ENCODE measurements around the gene LDLRAD4.

LDLRAD4 gene

DNA sequence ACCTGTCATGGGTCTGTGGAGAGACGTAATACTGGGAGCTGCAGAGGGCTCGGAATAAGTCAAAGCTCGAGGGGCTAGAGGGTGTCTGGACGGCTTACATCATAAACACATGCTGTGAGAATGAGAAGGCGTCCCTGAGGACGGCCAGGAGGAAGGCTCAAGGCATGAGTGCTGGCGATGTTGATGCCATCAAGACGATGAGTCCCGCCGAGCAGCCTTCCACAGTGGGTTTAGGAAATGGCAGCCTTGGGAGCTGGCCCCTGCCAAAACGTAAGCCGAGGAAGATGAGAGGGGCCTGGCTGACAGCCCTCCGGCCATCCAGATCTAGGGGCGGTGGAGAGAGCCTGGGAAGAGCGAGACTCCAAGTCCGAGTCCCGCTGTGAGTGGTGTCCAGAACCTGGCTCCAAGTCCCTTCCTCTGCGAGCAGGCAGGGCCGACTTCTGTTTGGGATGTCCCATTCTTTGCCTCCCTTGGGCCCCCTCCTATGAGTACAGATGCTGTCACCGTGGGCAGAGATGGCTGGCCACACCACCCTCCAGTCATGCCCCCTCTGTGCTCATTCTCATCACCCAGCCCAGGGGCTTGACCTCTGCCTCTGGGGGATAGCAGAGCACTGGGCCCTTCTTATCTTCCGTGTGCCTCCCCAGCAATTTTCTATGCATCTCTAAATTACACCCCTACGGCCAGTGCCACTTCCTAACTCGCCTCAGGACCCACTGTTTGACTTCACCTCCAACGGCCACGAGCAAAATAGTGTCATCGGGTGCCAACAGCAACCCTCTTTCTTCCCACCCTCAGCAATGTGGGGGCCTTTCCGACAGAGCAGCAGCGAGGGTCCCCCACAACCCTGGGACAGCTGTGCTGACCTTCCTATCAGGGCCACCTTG lies 332.1 kb downstream of the LDLRAD4 start:
- DNase-seq (ENCODE audit: low read depth): no peak

DNA sequence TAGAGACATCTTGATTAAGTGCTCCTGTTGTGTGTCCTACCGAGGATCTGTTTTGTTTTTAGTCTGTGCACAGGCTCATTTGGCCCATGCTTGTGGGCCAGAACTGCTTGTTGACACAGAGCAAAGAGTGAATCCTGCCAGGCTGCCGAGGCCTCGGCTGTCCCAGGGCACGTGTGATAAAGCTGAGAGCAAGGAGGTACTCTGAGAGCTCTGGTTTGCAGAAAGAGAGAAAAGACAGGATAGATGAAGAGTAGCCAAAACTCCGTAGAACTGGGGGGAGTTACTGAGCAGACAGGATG lies 332.7 kb downstream of the LDLRAD4 start:
- no peak for DNase-seq (ENCODE audit: low read depth)

DNA sequence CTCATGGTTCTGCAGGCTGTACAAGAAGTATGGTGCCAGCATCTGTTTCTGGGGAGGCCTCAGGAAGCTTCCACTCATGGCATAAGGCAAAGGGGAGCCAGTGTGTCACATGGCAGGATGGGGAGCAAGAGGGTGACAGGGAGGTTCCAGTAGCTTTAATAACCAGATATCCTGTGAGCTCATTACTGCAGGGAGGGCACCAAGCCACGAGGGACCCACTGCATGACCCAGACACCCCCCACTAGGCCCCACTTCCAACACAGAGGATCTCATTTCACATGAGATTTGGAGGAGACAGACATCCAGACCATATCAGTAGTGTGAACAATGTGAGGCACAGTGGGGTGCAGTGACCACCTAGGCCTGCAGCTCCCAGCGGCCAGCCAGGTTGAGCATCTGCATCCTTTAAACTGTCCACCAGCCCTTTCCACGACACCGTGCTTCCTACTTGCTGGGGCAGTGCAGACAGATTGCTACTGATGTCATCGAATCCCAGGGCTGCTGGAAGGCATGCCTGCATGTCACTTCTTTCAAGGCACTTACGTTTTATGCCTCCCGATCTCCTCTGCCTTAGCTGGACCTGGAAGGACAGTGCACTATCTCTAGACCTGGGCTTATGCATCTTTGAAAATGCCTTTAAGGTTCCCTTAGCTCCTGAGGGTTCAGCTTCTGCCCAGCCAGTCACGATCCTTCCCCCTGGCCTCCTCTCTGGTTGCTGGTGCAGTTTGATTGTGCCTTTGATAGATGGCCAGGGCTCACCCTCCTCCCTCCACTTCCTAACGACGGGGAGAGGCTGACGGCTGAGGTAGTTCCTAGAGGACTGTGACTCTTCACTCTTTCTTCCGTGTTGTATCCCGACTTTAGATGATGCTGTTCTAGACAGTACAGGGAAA lies 333.5 kb downstream of the LDLRAD4 start:
- DNase-seq (ENCODE audit: low read depth): no peak

DNA sequence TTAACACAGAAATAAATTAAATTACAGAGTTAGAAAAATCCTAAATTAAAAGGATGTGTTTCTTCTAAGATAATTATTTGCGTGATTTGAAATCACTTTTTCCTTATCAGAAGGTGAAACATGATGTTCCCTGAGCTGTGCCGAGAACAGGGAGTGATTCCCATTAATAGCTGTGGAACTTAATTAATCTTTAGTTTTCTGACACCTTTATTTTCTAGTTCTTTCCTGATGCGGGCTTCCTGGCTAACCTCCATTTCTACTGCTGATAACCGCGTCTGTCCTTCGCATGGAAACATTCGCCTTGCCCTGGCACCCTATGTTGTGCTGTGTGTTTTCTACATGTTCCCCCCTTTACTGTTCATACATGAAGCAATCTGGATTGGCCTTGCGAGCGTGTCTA lies 334.9 kb downstream of the LDLRAD4 start:
- DNase-seq (ENCODE audit: low read depth): no peak

DNA sequence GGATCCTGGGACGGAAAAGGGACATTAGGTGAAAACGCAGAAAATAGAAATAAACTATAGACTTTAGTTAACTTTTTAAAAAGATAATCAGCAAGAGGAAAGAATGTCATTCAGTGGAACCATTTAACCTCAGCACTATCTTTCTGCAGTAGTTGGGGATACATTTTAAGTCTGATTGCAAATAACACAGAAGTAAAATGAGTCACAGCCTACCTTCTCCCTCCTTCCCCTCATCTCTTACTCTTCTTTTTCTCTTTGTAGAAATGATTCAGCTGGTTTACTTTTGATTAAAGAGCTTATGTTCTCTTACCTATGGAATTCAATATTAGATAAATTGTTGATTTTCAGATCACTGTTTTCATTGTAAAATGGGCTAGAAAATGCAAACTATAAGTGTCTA lies 336.6 kb downstream of the LDLRAD4 start:
- DNase-seq (ENCODE audit: low read depth): no peak

DNA sequence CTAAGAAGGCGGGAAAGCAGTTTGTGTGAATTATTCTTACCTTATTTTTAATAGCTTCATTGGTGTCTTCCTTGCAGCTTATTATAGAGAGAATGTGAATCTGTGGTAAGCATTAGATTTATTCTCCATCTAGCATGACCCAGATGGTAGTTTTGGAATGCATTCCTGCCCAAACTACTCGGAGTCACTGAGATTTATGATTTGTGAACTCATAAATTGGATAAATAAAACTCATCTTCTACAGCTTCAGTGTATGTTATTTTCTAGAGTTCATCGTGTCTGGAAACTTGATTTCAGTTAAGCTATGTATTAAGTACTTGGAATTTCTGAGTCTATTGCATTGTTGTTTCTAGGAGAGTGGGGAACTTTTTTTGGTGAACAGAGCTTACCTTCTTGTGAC lies 337.3 kb downstream of the LDLRAD4 start:
- no peak for DNase-seq (ENCODE audit: low read depth)

DNA sequence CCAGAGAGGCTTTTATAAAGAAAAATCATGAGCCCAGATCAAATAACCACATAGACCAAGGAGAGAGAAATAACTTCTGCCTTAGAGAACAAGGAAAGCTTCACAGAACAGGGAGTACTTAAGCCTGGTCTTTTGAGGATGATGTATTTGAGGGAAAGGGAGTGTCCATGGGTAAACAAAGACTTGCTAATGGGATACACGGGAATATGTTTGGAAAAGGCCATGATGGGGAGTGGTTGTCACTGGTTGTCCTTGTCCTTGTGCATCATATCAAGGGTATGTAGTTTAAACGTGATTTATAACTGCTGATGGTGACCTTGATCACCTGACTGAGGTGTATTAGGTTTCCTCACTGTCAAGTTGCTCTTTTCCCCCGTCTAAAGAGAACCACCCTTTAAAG lies 337.9 kb downstream of the LDLRAD4 start:
- DNase-seq (ENCODE audit: low read depth): no peak

DNA sequence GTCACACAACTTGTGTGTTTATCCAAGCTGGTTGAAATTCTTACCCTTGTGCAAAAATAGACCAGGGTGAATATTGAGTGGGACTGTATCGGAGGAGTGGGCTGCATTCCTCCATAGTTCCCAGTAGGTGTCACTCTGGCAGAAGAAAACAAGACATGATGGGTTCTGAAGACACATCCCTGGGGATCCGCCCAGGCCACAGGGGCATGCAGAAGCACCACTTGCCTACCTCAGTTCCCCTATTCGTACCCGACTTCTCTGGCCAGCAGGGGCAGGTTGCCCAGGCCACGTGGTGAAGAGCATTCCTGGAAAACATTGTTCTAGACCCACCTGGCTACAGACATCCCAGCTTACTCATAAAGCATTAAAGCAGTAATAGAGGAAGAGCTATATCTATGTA lies 339.6 kb downstream of the LDLRAD4 start:
- DNase-seq (ENCODE audit: low read depth): no peak

DNA sequence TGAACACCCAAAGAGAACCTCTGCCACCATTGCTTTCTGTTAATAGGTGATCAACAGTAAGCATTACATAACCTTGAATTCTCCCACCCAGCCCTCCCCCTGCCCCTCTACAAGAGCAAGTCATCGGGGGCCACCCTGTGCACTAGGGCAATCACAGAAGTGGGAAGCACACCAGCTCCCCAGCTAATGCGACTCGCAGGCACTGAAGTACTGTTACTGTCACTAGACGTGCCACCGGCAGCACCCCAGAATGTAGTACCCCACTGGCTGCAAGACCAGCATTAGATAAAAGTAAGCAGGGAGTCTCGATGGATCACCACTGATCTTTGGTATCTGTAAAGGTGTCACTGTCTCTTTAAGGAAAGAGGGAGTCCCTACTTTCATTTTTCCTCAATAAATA lies 340.2 kb downstream of the LDLRAD4 start:
- DNase-seq (ENCODE audit: low read depth): no peak

DNA sequence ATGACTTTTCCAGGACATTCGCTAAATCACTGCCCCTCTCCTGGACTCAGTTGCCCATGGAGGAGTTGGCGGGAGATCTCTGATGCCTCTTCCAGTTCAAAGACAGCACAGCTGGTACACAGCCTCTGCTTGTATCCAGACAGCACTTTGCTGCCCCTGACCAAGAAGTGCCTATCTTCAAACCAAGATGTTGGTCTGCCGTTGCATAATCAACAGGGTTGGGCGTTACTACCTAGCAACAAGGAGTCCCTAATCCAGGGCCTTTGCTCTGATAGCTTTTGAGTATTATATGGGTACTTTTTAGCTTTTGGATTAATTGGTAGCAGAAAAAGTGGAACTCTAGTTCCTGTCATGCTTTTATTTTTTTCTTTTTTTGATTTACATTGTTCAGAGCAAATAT lies 341.2 kb downstream of the LDLRAD4 start:
- no peak for DNase-seq (ENCODE audit: low read depth)

DNA sequence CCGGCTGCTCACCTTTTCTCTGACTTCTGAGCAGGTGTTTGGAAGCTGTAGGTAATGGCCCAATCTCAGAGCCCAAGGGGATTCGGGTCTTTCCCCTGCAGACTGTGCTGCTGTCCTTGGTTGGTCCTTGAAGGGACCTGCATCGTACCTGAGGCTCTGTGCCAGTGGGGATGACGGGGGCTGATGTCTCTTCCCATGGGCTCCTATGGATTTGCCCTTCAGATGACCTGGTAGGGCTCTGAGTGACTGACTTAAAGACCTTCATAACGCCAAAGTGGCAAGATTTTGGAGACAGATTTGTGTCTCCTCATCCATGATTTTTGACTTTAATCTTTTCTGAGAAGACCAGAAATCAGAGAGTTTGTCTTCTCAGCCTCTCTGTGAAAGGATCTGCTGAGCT lies 341.7 kb downstream of the LDLRAD4 start:
- DNase-seq (ENCODE audit: low read depth): no peak

DNA sequence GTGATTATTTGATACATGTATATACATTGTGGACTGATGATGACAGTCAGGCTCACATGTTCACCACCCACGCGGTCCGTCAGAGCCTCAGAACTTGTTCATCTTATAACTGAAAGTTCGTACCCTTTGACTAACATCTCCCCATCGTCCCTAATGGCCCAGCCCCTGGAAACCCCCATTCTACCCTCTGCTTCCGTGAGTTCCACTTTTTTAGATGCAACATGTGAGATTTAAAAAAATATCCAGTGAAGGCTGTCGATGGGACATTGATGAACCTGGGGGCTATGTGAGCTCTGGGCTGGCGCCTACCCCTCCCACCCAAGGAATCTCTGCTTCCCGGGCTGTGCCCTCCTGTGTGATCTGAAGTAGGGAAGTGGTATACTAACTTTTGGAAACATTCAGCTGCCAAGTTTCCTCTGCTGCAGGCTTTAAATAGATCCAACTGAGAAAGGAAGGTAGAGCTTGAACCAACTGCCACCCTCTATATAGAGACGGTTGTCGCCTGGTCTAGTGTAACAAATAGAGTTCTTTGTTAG lies 344.0 kb downstream of the LDLRAD4 start:
- DNase-seq (ENCODE audit: low read depth): peak; percentile 80

DNA sequence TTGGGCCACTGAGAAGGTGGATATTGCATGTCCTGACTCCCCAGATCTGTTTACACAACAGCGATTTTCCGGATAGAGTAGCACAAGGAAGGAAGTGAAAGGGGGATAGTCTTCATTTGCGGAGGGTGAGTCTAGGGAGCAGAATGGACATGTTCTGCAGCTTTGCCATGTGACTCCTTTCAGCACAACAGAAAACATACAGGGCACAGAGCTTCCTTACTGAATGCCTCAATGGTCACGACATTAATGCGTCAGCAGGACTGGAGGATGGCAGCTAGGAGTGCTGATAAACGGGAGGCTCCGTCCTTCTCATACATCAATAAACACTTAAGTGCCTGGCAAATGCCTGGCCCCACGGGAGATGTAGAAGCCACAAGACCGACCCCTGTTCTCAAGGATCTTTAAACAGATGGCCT lies 344.8 kb downstream of the LDLRAD4 start:
- no peak for DNase-seq (ENCODE audit: low read depth)

DNA sequence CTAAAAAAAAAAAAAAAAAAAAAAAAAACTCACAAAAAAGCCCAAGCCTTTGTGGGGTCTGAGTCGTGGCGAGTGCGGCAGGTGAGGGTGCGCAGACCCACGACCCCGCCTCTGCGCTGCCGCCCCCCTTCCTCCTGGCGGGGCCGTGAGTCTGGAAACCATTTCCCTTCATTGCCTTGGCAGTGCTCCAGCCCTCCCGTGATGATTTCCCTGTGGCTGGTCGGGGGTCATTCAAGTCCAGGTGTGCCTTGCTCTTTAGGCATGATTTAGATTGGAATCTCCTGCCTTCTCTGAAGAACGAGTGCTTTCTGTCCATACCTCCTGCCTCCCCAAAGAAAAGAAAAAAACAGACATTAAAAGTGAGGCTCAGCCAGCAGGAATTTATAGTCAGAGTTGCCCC lies 346.0 kb downstream of the LDLRAD4 start:
- DNase-seq (ENCODE audit: low read depth): no peak

DNA sequence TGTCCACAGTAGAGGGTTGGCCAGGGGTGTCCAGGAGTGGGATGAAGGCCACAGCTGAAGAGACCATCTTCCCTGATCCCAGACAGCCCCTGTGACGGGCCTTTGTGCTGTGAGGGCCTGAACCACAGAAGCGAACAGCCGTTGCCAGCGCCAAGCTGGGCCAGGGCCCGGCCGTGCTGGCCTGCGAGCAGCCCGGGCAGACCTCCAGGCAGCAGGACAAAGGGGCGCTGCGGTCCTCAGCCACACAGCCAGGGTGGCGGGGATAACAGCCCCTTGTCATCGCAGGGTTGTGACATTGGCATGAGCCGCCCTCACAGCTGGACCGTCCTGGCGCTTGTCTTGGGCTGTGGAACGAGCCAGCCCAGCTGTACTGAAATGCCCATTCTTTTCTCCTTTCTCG lies 346.7 kb downstream of the LDLRAD4 start:
- DNase-seq (ENCODE audit: low read depth): no peak

DNA sequence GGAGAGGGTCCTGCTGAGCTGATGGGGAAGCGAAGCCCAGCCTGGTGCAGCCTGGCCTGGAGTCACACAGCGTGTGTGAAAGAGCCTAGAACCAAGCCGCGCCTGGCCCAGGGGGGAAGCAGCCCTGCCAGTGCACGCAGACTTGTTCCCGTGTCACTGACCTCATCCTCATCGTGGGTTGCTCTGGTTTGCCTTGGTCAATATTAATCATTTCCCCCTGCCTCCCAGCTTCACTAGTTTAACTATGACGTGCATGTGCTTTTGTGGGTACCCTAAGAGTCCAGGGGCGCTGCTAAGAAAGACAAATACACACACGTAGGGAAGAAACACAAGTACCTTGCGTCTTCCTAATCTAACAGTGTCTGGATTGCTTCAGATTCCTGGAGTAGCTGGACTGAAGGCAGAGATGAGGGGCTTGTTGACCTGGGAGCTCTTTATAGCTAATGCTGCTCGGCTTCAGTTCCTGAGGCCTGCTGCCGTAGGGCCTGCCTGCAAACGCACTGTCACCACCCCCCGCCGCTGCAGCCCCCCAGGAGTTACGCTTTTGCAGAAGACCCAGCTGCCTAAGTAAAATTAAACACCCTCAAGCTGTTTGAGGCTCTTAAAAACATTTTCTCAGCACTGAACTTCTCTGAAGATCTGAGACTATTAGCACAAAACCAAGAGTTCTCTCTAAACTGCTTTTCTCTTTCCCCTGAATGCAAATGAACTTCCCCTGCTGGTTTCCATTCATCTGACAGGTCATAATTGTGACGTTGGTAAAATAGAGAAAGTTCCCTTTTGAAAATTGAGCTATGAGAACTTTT lies 348.6 kb downstream of the LDLRAD4 start:
- DNase-seq (ENCODE audit: low read depth): peak; percentile 18

DNA sequence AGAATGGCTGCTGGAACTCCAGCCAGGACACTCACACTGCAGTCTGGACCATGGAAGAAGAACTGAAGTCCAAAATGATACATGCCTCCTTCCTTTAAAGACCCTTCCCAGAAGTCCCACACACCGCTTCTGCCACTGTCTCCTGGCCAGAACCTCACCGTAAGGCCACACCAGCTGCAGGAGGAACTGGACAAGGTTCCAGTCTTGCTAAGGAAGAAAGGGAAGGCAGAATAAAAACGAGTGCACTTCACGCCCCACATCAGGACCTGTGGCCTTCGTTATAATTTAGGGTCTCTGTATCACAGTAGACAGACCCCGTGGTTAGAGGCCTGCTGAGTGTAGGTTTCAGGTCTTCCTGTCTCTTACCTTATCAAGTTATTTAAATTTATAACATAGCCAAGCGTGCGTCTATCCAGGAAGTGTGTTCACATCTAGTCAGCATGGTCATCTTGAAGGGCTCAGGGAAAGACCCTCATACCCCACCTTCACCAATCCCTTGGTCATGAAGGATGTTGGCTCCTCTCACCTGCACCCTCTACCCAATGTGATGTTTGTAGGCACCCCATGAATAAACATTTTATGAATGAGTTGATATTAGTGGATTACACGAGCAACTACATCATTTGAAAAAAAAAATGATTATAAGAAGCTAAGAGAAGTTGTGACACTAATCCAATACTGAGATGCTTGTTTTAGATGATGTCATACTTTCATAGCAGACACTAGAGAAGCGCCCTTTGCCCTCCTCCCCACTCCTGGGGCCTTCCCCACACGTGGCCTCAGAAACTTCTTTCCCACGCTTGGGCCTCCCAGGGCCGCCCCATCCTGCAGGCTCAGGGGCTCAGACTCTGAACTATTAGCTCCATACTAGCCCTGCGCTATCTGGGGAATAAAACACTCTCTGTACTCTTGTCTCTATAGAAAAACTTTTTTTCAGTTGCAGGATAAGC lies 350.2 kb downstream of the LDLRAD4 start:
- peak; percentile 33 for DNase-seq (ENCODE audit: low read depth)

DNA sequence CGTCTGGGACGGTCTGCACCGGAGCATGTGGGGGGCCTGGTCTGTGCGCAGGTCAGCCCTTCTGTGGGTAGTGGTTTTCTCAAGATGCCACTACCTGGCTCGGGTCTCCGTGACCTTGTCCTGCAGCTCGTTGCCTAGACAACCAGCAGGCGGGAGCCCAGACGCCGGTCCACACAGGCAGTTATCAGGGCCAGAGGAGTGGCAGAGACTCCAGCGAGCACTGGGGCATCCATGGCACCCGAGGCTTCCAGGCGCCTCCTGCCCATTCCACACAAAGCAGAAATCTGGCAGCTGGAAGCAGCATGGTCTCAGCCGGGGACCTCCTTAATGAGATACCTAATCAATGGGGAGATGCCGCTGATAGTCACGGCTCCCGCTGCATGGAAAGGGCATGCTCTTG lies 351.7 kb downstream of the LDLRAD4 start:
- DNase-seq (ENCODE audit: low read depth): no peak

DNA sequence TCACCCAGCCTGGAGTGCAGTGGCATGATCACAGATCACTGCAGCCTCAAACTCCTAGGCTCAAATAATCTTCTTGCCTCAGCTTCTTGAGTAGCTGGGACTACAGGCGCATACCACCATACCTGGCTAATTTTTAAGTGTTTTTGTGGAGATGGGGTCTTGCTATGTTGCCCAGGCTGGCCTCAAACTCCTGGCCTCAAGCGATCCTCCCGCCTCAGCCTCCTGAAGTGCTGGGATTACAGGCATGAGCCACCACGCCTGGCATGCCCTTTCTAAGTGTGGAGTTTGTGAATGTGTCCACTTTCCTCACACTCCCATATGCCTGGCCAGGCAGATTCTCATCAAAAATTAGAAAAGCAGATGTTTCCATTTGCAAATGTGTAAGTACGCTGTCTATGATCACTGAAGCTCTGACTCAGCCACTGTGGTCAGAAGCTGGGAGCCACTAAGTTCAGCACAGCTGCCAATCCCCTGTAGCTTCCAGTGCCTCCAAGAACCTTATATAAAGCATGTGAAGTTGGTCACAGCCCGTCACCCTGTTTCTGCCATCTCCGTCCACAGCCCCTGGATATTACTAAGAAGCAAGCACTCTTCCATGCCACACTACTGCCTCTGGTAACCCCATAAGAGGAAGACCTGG lies 352.4 kb downstream of the LDLRAD4 start:
- no peak for DNase-seq (ENCODE audit: low read depth)

DNA sequence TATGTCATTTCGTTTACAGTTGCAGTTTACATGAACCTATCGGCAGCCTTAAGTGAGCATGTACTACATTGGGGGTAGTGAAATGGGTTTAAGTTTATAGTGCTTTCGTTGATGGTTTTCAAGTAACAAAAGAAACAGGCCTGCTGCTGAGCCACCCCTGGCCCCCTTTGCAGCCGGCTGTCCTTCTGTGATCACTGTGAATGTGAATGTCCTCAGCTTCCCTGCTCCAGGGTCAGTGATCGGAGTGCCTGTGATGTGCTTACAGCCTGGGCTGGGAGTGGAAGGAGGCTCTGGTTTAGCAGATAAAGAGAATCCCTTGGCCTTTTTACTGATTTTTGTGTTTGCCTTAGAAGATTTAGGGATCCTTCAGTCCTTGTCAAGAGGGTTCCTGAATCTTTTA lies 353.6 kb downstream of the LDLRAD4 start:
- no peak for DNase-seq (ENCODE audit: low read depth)

DNA sequence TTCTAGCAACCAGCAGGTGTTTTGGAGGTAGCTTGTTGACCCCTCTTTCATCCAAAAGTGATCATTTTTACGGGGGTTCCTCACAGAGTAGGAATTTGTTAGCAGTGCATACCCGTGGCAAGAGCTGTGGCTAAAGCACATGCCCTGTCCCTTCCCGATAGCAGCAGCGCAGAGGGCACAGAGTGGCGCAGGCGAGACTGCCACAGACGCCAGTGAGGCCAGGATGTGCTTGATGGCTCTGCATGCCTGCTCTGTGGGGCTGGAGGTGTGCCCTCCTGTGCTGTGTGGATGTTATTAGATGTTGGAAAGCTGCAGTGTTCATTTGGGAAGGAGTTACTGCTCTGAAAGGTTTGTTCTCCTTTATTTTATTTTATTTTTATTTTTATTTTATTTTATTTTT lies 354.2 kb downstream of the LDLRAD4 start:
- no peak for DNase-seq (ENCODE audit: low read depth)
